GM12864 (cell line): ENCODE results near the gene ST3GAL6.

ENCODE experiments used
- DNase-seq: peaks from one replicate; pipeline ENCODE4 v3.0.0-alpha.2; 2011; ENCODE audit warnings: low read depth
- H3K4me3 ChIP-seq: 2 replicates; pipeline ENCODE4 v1.5.1; 2011; ENCODE audit warnings: mild to moderate bottlenecking, low read depth, low read length, control low read depth
- TF ChIP-seq, protein P1 (sequence below): IDR thresholded peaks from 2 replicates; pipeline ENCODE4 v1.5.1; 2011; ENCODE audit warnings: low read depth, mild to moderate bottlenecking, moderate library complexity, low read length, control low read depth, inconsistent platforms; ENCODE audit errors: missing control alignments

Gene ST3GAL6

DNA sequence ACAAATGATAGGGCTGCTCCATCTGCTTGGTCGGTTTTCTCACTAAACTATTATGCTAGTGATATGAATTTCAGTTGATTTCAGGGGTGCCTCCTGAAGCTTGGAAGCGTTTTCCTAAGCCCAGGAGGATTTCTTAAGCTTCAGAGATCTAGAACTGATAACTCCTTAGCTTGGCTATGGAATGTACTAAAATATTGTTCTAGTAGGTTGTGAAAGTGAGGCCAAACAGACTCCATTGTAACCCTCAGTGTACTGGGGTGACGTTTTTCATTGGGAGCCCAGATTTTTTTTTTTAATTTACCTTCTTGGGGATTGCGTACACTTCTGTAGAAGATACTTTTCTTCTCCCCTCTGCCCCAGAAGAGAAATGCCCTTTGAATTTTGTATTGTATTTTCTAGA, 17.0 kb upstream of the ST3GAL6 start:
- TF ChIP-seq, protein P1, sequence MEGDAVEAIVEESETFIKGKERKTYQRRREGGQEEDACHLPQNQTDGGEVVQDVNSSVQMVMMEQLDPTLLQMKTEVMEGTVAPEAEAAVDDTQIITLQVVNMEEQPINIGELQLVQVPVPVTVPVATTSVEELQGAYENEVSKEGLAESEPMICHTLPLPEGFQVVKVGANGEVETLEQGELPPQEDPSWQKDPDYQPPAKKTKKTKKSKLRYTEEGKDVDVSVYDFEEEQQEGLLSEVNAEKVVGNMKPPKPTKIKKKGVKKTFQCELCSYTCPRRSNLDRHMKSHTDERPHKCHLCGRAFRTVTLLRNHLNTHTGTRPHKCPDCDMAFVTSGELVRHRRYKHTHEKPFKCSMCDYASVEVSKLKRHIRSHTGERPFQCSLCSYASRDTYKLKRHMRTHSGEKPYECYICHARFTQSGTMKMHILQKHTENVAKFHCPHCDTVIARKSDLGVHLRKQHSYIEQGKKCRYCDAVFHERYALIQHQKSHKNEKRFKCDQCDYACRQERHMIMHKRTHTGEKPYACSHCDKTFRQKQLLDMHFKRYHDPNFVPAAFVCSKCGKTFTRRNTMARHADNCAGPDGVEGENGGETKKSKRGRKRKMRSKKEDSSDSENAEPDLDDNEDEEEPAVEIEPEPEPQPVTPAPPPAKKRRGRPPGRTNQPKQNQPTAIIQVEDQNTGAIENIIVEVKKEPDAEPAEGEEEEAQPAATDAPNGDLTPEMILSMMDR: no peak
- H3K4me3 ChIP-seq: no peak overlapping the region
- DNase-seq: no peak

DNA sequence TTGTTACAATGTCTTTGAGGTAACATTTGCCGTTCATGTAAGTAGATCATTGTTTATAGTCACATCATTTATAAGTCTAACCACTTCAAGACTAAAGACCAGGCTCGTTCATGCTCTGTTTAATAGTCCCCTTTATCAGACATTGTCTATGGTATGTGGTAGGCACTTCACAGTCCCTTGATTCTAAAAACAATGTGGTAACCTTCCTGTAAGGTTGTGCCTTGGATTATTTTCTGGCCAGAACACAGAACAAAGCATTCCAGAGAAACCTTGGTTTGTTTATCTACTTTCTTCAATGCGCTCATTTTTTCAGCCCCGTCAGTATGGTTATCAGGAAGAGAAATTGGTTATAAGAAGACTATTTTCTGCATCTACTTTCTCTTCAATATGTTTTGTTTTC, 16.3 kb upstream of the ST3GAL6 start:
- DNase-seq: no peak
- no peak overlapping the region for H3K4me3 ChIP-seq
- TF ChIP-seq, protein P1: no peak

DNA sequence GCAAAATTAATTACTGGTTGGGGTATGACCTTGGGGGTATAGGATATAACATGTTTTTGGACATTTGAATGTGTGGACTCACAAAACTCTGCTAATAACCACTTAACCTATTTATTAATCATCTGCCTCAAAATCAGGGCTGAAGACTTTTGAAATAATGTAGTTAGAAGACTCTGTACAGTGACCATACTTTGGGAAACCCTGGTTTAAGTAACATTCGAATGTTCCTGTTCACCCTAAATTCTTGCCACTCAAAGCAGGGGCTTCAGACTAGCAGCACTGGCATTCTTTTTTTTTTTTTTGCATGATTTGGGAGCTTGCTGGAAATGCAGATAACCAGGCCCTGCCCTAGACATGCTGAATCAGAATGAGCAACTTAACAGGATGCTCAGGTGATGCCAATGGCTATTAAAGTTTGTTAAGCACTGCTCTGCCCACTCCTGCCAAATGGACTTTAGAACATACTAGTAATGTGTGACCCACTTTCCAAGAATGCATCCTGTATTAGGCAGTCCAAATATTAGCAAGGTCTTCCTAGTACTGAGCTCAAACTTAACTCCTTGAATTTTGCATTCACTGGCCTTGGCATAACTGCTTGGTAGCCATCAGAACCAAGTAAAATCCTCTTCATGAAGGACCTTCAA, 12.7 kb upstream of the ST3GAL6 start:
- TF ChIP-seq, protein P1: no peak
- no peak overlapping the region for H3K4me3 ChIP-seq
- DNase-seq: no peak

DNA sequence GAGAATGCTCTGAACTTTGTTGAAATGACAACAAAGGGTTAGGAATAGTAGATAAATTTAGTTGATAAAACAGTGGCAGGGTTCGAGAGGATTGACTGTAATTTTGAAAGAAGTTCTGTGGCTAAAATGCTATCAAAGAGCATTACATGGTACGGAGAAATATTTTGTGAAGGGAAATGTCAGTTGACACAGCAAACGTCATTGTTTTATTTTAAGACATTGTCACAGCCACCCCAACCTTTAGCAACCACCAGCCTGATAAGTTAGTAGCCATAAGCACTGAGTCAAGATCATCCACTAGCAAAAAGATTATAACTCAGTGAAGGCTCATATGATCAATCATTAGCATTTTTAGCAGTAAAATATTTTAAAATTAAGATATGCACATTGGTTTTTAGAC, 8.7 kb upstream of the ST3GAL6 start:
- no peak overlapping the region for H3K4me3 ChIP-seq
- TF ChIP-seq, protein P1: no peak
- no peak for DNase-seq

DNA sequence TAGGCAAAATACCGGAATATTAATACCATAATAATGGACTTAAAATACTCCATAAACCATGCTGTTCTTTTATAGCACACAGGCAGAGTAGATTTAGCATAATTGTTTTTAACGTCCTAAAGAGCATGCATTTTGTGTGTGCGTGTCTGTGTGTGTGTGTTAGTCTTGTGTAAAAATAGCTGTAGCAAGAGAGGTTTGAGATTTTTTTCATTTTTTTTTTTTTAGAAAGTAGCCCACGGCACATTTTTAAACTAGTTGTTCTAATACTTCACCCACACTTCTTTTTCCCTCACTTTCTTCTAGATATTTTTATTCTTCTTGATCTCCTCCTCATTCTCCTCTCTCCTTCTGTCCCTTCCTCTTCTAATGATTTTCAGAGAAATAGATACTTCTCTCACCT, 7.5 kb upstream of the ST3GAL6 start:
- H3K4me3 ChIP-seq: no peak overlapping the region
- DNase-seq: no peak
- TF ChIP-seq, protein P1: no peak

DNA sequence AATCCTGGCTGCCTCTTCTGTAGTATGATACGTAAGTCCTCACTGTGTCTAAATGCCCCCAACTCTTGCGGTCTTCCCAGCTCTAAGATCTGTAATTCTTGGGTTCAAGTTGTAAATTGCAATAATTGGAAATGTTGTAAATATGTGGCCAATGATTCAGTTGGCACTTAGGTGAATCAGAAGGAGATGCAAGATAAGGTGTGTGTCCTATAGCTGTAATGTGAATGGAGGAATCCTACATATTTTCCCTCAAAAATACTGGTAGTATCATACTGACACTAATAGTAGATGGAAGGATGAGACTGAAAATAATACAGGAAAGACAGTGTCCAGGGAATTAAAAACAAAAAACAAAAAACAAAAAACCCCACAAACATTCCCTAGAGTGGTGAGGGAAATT, 3.5 kb upstream of the ST3GAL6 start:
- TF ChIP-seq, protein P1: no peak
- H3K4me3 ChIP-seq: no peak overlapping the region
- no peak for DNase-seq

DNA sequence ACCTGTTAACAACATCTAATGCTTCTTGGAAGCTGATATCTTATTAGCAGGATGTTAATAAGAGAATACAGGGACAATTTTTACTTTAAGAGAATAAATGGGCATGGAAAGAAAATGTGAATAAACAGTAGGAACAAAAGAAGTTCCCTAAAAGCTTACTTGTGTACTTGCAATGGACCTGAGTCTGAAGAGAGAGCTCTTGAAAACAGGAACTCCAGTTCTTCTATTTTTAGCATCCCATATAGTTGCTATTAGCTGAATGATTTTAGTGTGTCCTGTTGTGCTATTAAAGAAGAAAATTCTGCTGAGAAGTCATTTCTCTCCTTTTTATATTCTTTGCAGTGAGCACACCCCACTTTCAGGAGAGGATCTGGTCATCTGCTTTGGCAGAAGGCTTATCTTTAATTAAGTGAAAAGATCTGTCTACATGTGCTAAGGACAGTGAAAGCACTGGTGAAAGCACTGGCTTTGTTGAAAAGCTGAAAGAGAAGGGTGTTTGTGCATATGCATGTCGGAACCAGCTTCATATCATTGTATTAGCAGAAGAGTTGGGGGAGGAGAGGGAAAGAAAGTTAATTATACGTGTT, 1.4 kb upstream of the ST3GAL6 start:
- TF ChIP-seq, protein P1: no peak
- no peak for DNase-seq
- H3K4me3 ChIP-seq: no peak overlapping the region
